ENCODE measurements around the gene ZNHIT1.
"Not testable (repeated sequence)": the region's sequence is repeated elsewhere in the genome, so short reads cannot be mapped to it uniquely, and the experiment has no call there.

ZNHIT1 gene

DNA sequence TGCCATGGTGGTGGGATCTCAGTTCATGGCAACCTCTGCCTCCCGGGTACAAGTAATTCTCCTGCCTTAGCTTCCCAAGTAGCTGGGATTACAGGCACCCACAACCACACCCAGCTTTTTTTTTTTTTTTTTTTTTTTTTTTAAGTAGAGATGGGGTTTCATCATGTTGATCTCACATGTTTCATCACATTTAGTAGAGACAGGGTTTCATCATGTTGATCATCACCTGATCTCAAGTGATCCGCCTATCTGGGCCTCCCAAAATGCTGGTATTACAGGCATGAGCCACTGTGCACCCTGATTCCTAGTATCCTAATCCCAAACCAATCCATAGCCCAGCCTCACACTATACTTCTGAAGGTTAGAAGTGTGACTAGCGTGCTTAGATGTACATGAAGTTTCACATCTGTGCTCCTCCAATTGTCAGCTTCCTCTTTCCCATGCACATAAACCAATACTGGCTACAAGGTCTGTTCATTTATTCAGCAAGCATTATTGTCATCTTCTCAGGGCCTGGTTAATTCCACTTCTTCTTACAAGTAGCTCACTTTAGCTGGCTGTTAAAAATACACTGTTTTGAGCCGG is 31.0 kb upstream of the ZNHIT1 start:
- DNase-seq (ENCODE audit: low spot score): no peak

DNA sequence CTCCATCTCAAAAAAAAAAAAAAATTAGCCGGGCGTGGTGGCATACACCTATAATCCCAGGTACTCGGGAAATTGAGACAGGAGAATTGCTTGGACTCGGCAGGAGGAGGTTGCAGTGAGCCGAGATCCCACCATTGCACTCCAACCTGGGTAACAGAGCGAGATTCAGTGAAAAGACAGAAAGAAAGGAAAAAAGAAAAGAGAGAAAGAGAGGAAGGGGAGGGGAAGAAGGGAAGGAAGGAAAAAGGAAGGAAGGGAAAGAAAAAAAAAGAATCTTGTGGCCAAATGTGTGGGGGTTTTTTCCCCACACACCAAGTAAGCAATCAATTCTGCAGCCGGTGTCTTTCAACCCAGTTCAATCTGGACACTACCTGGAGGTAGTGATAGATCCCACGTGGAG is 28.9 kb upstream of the ZNHIT1 start:
- no peak for DNase-seq (ENCODE audit: low spot score)

DNA sequence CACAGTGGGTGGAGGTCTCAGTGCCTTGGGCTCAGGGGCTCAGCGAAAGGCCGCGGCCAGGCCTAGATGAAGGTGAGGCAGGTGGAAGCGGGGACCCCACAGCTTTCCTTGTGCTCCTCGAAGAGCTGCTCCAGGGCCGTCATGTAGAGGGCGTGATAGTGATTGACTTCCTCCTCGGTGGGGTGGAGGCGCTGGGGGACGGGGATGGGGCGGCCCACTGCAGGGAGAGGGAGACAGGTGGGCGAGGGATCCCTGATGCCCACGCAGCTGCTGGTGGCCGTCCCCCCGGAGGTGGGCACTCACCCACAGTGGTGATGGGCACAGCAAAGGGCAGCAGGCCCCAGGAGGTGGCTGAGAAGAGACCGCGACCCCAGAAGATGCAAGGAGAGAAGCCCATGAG is 22.1 kb upstream of the ZNHIT1 start:
- DNase-seq (ENCODE audit: low spot score): no peak

DNA sequence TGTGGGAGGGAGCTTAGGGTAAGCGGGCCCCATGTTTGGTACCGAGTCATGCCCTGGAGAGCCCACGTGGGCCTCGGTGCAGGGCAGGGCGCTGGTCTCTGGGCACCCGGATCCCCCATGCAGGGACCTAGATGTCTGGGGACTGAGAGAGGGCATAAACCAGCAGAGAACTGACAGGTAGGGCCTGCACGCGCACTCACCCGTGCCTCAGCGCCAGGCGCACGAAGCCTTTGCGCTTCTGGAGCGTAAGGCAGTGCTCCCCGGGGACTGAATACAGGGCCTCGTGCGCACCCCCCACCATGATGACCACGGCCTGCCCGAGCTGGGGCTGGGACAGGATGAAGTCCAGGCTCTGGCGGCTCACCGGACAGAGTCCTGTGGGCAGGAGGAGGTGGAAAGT is 20.0 kb upstream of the ZNHIT1 start:
- no peak for DNase-seq (ENCODE audit: low spot score)

DNA sequence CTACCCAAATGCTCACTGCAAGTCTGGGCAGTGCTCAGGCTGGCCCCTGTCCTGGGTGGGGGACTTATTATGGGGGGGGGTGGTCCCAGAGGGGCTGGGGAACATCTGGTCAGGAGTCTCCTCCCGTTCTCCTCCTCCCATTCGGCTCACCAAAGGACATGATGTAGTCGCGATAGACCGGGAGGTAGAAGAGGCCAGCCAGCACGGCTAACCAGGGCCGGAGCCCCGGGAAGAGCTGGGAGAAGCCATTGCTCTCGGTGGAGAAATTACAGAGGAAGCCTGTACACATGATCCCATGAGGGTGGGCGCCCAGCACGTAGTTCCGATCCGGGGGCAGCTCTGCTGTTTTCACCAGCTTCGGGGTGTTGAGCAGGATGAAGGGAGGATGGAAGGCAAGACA is 19.5 kb upstream of the ZNHIT1 start:
- no peak for DNase-seq (ENCODE audit: low spot score)

DNA sequence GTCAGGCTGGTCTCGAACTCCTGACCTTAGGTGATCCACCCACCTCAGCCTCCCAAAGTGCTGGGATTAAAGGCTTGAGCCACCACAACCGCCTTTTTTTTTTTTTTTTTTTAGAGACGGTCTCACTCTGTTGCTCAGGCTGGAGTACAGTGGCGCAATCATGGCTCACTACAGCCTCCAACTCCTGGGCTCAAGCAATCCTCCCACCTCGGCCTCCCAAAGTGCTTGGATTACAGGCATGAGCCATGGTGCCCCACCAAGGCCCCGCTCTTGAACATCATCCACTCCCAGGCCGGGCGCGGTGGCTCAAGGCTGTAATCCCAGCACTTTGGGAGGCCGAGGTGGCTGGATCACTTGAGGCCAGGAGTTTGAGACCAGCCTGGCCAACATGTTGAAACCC is 18.4 kb upstream of the ZNHIT1 start:
- DNase-seq (ENCODE audit: low spot score): not testable (repeated sequence)

DNA sequence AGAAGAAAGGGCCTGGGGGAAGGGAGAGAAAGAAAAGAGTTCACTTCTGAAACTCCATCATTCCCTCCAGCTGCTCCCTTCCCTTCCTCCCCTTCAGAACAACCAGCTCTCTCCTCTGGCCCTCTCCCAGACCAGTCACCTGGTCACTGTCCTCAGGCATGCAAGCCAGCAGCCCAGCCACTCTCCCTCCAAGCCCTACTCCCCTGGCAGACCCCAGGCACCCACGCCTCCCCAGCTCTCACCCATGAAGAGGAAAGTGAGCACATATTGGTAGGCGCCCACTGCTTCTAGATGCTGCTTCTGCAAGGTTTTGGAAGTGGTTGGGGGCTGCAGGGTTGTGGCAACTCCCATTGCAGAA is 17.5 kb upstream of the ZNHIT1 start:
- DNase-seq (ENCODE audit: low spot score): no peak

DNA sequence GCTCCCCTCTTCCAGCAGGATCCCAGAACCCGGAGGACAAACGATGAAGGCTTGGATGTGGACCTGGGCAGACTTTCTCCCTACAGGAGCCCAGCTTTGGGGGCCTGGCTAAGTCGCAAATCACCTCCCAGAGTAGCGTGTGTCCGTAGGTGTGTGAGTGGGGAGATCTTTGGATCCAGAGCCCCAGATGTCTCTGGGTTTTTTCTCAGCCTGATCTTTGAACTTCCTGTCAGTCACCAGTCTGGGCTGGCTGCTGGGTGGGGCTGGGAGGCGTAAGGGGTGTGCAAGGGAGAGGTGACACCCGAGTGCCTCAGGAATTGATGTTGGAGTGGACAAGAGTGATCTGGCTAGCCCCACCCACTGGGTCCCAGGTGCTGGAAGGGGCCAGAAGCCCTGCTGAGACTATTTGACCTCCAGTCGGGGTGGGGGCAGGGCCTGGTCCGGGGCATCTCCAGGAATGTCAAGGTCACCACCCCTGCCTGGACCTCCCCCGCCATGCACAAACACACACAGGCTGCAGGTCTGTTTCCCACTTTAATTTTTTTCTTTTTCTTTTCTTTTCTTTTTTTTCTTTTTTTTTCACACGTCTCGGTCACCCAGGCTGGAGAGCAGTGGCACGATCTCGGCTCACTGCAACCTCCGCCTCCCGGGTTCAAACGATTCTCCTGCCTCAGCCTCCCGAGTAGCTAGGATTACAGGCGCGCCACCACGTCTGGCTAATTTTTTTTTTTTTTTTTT is 16.9 kb upstream of the ZNHIT1 start, which contains the start of gene MOGAT3:
Gene MOGAT3 (minus strand): TSS at position 175 of the 738 bp plus-strand sequence. CDS start 182 bp downstream, outside the sequence.
- no peak for DNase-seq (ENCODE audit: low spot score)

DNA sequence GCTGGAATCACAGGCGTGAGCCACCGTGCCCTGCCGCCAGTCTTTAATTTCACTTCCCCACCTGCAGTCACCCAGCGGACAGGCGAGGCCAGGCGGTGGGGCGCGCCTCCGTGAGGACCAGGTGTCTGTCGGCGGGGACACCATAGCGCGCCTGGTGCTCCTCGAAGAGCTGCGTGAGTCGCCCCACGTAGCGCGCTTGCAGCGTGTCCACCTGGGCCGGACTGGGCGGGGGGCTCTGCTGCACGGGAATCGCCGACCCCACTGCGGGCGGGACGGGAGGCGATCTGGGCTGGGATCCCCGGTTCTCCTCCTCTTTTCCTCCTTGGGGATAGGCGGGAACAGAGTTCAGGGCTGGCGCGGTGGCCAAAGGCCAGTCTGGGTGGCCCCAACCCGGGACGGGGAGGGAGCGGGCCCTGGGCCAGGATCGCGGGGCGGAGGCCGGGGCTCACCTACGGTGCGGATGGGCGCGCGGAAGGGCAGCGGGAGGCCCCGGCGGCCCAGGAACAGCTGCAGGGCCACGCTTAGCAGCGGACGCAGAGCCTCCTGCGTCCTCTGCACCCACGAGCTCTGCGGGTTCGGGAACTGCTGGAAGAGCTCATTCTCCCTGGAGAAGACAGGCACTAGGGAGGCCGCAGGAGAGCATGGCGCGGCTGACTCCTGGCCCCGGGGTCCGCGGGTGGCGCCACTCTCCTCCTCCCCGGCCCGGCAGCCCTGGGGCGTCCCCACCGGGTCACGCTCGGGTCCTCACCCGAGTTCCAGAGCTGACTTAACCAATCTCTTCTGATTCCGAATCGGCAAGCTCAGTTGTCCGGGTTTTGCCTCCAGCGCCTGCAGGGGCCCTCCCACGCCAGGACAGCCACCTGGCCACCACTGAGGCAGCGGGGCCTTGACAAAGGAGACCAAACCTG is 16.0 kb upstream of the ZNHIT1 start:
- DNase-seq (ENCODE audit: low spot score): no peak

DNA sequence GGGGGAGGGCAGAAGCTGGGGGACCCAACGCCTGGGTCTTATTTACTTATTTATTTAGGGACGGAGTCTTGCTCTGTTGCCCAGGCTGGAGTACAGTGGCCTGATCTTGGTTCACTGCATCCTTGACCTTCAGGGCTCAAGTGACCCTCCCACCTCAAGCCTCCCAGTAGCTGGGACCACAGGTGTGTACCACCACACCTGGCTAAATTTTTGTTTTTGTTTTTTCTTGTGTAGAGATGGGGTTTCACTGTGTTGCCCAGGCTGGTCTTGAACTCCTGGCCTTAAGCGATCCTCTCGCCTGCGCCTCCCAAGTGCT is 15.4 kb upstream of the ZNHIT1 start:
- no peak for DNase-seq (ENCODE audit: low spot score)

DNA sequence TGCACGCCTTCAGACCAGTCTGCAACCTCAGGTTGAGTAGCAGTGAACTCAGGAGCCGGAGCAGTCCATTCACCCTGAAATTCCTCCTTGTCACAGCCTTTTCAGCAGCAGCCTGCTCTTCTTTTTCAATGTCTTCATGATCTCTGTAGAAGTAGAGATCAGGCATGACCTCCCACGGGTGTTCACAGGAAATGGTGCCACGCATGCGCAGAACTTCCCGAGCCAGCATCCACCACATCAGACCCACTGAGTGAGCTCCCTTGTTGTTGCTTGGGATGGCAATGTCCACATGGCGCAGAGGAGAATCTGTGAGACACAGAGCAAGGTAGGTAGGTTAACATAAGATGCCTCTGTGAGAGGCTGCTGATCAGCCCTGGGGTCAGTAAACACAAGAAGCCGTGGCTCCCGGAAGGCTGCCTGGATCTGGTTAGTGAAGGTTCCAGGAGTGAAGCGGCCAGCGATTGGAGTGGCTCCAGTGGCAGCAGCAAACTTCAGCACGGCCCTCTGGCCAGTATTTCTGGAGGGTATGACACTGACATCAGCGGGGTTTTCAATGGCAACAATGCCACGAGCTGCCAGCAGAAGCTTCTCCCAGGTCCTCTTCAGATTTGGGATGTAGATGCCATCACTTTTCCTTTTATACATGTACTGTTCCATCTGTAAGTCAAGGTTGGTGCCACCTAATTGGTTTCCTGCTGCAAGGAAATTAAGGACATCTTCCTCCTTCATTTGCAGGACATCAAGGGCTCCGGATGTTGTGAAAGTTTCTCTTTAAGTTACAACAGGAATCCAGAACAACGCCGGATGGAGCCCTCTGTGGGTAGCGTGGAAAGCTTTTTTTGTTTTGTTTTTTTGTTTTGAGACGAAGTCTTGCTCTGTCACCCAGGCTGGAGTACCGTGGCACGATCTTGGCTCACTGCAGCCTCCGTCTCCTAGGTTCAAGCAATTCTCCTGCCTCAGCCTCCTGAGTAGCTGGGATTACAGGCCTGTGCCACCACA is 13.9 kb upstream of the ZNHIT1 start:
- not testable (repeated sequence) for DNase-seq (ENCODE audit: low spot score)

DNA sequence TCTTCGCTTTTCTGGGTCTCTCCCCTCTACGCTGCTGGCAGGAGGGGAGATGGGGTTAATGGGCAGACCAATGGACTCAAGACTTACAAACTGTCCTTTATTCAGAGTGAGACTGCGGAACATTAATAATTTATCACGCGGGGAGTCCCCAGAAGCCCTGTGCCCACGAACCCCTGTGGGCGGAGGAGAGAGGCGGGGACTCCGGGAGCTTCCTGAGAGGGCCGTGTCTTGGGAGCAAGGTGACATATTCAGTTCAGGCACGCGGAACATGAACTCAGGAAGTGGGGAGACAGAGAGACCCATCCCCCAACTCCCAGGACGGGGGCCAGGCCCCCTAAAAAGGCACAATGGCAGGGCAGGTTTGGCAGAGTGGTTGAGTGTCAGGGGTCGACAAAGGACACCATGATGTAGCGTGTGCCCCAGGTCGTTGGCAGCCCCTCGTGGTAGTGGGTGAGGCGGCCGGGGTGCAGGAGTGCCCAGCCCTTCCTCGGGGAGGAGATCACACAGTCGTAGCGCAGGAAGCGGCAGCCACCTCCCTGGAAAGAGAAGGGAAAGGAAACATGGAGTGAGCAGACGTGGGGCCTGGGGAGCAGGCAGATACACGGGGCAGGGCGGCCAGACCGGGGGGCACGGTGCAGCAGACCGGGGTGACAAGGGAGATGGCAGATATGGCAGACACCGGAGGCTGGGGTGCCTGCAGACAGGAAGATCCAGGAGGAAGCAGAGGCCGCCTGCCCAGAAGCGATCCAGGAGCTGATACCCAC is 11.9 kb upstream of the ZNHIT1 start:
- no peak for DNase-seq (ENCODE audit: low spot score)

DNA sequence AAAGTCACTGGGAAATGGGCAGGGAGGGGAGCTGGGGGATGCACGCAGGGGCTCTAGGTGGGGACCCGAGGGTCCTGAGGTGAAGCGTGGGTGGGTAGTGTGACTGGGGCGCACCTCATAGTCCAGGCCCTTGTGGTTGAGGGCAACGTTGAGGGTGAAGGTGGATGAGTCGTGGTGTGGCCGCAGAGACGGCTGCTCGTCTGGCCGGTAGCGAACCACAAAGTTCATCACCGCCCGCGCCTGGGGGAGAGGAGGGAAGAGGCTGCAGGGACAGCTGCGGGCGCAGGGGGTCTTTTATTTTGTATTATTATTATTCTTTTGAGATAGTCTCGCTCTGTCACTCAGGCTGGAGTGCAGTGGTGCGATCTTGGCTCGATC is 11.3 kb upstream of the ZNHIT1 start:
- no peak for DNase-seq (ENCODE audit: low spot score)

DNA sequence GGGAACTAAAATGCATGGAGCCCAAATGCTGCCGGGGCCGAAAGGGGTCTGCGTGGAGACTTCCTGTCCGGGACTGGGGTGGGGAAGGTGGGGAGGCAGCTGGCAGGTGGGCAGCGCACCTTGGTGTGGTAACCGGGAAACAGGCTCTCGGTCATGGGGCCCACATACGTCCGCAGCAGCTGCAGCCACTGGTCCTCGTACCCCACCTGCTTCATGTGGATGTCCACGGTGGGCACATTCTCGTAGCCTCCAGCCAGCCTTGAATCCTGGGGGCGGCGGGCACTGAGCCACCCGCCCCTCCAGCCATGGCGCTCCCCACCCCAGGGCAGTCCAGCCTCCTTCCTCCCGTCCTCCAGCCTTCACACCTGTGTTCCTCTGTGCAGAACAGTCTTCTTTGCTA is 10.5 kb upstream of the ZNHIT1 start:
- no peak for DNase-seq (ENCODE audit: low spot score)

DNA sequence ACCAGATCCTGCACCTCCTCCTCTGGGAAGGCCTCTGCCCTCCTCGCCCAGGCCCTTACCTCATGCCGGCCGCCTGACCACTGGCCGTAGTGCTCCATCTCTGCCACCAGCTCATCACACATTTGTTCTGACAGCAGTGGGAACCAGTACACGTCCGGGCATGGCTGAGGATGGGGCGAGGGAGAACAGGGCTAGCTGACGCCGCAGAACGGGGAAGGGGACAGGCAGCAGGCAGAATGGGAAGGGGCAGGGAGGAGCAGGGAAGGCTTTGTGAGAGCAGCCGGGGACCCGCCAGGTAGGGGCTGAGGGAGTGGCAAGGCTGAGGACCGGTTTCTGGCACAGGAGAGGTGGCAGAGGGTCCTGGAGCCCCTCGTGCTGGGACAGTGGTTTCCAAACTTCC is 9.2 kb upstream of the ZNHIT1 start:
- no peak for DNase-seq (ENCODE audit: low spot score)

DNA sequence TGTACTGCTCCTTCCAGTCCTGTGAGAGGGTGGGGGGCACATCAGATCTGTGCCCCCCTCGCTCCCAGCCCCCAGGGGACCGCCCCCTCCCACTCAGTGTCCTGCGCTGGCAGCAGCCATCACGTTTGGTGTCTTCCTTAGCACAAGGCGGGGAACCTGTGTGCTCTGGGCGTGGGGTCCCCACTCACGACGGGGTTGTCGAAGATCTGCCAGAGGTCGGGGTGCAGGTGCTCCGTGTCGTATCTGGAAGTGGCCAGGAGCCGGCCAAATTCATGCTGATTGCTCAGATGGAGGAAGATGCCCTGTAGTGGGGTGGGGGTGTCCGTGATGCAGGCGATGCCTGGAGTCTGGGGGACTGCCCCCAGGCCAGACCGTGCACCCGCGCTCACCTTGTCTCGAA is 7.8 kb upstream of the ZNHIT1 start:
- DNase-seq (ENCODE audit: low spot score): no peak

DNA sequence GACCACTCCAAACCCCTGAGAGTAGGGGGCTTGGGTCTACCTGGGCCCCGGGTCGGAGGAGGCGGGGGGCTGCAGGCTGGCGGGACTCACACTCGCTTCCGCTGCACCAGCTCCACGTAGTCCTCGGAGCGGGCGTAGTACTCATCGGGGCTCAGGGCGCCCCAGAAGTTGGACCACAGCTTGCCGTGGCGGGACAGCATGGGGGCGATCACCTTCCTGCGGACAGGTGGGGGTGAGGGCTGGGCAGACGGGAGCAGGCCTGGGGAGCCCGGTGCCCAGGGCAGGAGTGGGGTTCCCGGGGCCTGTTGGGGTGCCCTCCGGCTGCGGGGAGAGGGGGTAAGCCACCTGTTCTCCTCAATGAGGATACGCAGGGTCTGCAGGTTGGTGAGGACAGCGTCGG is 6.5 kb upstream of the ZNHIT1 start:
- no peak for DNase-seq (ENCODE audit: low spot score)

DNA sequence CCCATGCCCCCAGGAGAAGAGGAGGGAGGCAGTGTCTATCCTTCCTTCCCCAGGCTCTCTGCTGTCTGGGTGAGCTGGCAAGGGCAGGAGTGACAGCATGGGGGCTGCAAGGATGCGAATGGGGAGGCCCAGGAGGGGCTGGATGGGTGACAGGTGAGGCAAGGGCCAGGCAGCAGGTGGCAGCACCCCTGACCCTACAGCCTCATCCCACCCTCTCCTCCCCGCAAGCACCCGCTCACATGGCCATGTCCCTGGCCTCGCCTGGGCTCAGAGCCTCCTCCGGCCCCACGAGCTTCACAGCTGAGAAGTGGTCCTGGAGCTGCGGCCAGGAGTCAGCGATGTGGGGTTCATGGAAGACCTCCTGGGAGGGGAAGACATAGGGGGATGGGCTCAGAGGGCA is 6.0 kb upstream of the ZNHIT1 start:
- no peak for DNase-seq (ENCODE audit: low spot score)

DNA sequence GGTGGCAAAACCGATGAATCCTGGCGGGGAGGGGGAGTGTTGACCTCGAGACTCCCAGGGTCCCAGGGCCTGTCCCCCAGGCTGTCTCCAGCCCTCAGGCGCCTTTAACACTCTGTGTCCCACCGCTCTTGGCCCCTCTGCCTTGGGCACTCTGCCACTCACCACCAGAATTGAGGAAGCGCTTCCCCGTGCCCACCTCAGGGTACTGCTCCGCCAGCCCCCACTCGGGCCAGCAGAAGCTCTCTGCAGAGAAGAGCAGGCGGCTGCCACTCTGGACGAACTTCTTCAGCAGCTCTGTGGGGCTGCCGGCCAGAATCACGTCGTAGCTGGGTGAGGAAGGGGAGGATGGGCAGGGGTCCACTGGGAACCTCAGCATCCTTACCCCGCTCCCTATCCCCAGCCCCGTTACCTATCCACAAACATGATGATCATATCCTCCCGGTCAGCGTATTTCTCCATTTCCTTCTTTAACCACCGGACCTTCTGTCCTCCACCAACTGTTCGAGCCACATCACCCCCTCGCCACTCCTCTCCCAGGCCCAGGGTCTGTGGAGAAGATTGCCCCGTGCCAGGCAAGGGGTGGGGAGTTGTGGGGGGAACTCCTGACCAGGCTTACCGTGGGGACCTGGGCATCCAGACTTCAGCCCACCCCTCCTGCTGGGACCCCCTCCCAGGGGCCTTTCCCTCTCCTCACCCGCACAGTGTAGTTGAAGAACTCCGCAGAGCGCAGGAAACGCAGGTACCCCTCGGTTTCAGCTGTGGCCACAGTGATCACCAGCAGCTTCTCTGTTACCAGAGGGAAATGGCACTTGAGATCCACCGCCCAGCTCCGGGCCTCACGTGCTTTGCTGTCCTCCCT is 1.7 kb upstream of the ZNHIT1 start:
- no peak for DNase-seq (ENCODE audit: low spot score)

DNA sequence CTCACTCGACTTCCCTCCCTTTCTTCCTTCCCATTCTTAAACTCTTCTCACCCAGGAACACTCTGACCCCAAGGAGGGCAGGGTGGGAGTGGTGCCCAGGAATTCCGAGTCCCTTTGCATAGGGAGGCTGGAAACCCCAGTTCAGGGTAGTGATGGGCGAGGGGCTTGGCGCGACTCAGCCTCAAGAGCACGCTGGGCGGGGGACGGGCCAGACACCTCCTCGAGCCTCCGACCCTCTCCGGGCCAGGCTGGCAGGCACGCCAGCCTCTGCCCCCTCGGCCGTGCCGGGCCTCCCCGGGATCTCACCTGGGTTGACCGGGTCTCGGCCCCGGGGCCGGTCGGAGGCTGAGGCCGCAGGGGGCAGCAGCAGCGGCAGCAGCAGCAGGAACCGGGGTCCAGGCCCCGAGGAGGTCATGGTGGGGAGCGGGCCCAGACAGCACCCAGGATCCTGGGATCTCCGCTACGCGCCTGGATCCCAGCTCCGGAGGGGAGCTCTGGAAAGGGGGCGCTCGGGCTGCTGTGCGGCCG is 1.0 kb upstream of the ZNHIT1 start:
- no peak for DNase-seq (ENCODE audit: low spot score)

All from globus pallidus (tissue), 1 donor.